Stomach (tissue), 9 donors: ENCODE measurements around the gene PPHLN1. TPM values are rescaled to one million over a fixed set of nuclear protein-coding genes. Genes with fewer than 3 reads are reported as not detected.

ENCODE experiments used
- DNase-seq, 2 donors: peaks; one replicate each; pipeline versions ENCODE4 v3.0.0 to v3.0.0-alpha.2; 2013 to 2019
- H3K27ac ChIP-seq, 5 donors: fragments of 200-600 bp in 4 of 5; sonication (generic) in 4 of 5; one replicate each; pipeline ENCODE4 v1.5.1; 2013 to 2019; ENCODE audit warnings: mild to moderate bottlenecking in 1 of 5, moderate library complexity in 1 of 5
- H3K27me3 ChIP-seq, 3 donors: fragments of 200-600 bp; sonication (generic); one replicate each; pipeline ENCODE4 v1.5.1; 2017 to 2019; ENCODE audit warnings: mixed run types in 1 of 3
- H3K36me3 ChIP-seq, 4 donors: fragments of 200-600 bp; sonication (generic); 1 replicate in 3 of 4; 2 replicates in 1 of 4; pipeline ENCODE4 v1.5.1; 2016 to 2019
- H3K4me1 ChIP-seq, 4 donors: fragments of 200-600 bp; sonication (generic); one replicate each; pipeline ENCODE4 v1.5.1; 2016 to 2019
- H3K4me3 ChIP-seq, 4 donors: fragments of 200-600 bp; sonication (generic) in 3 of 4; one replicate each; pipeline ENCODE4 v1.5.1; 2016 to 2019; ENCODE audit warnings: mild to moderate bottlenecking in 1 of 4
- H3K9me3 ChIP-seq, 4 donors: fragments of 200-600 bp; sonication (generic); one replicate each; pipeline ENCODE4 v1.5.1; 2016 to 2019
- CTCF ChIP-seq, 7 experiments: fragments of 450-650 bp in 4 of 7; fragments of 200-600 bp in 3 of 7; sonication (generic) in 3 of 7; IDR thresholded peaks; one replicate each; pipeline ENCODE4 v1.5.1; 2016 to 2019; ENCODE audit warnings: antibody characterized with exemption in 7 of 7, control low read depth in 2 of 7, mild to moderate bottlenecking in 1 of 7
- EP300 ChIP-seq: sonication (generic); formaldehyde crosslinking; IDR thresholded peaks from one replicate; pipeline ENCODE4 v1.6.1; 2017; ENCODE audit warnings: antibody characterized with exemption
- POLR2A ChIP-seq, 4 donors: fragments of 450-650 bp; IDR thresholded peaks; one replicate each; pipeline ENCODE4 v1.6.1; 2016; ENCODE audit warnings: antibody characterized with exemption in 4 of 4, control low read depth in 2 of 4, mild to moderate bottlenecking in 1 of 4, moderate library complexity in 1 of 4
- POLR2AphosphoS5 ChIP-seq, 3 donors: sonication (generic); formaldehyde crosslinking; IDR thresholded peaks; one replicate each; pipeline ENCODE4 v1.6.1; 2016; ENCODE audit warnings: antibody characterized with exemption in 3 of 3
- WGBS, 5 donors: extraction: QIAGEN DNeasy Blood & Tissue Kit in 3 of 5; methylation state at CpG; one replicate each; pipeline versions ENCODE4 v1.1.5 to v1.1.7; 2013 to 2018; 5-methylcytosine and 5-hydroxymethylcytosine counted together
- intact Hi-C: fragments of 100-400 bp; cut with DNase I; formaldehyde crosslinking; loops from one replicate; pipeline ENCODE4 v1.15.1; 2023; ENCODE audit warnings: low total_unique reads
- polyA plus RNA-seq, 3 donors: library from polyadenylated mRNA; stranded (reverse); fragments of 200-250 nt; gene quantifications; one replicate each; pipeline ENCODE4 v1.2.3, GENCODE V29; 2013
- small RNA-seq, 4 donors: library from RNA; depleted of rRNA; stranded (forward); fragments of <200 nt; gene quantifications; one replicate each; pipeline ENCODE3, GENCODE V24; 2016
- total RNA-seq, 5 donors: library from RNA; depleted of rRNA; stranded (reverse); fragments of >200 nt; gene quantifications; one replicate each; pipeline versions ENCODE4 v1.1.0 to v1.2.3, GENCODE V29; 2014 to 2016
- donor health status: healthy with polysubstance abuse.
- donor health status: Bipolar disorder and iron deficiency.
- donor health status: healthy.

PPHLN1 gene
- total and polyA plus RNA-seq, 8 donors = 23.5 to 213 (median 52.0) TPM

GRCh38 chr12:42483521-42483790, 157.5 kb downstream of the PPHLN1 start:
- DNase-seq = peak in 1 of 2 donors; percentile 82
- intact Hi-C loops = loop anchor here (5.0 kb wide), 1 partner anchor 84 kb away; no protein-coding TSS in a partner anchor
- peaks cover 0 to 11% (median 7%) of the 10 kb centered on the region in 3 donors for H3K27me3 ChIP-seq
- 0 to 3% (median 2%) methylated on average over 7 to 30 of the region's 30 CpGs; no CpG with 5 or more reads in 1 of the 5 donors for WGBS, 5 donors
- H3K4me3 ChIP-seq = peak overlapping the region; percentile 64 to 83 (median 68)
- H3K4me1 ChIP-seq = peaks cover 0 to 37% (median 23%) of the 10 kb centered on the region in 4 donors
- H3K36me3 ChIP-seq = no peaks in the 10 kb centered on the region
- no peak for TF ChIP-seq EP300
- no peak for TF ChIP-seq POLR2A (IDR thresholded peaks at IDR 0.05)
- H3K27ac ChIP-seq = peak overlapping the region; percentile 60 to 90 (median 82)
- no peaks in the 10 kb centered on the region for H3K9me3 ChIP-seq

GRCh38 chr12:42484996-42485395, 159.0 kb downstream of the PPHLN1 start:
- Histone ChIP-seq H3K36me3 (no peaks in the 10 kb centered on the region), H3K9me3 (no peaks in the 10 kb centered on the region), H3K4me3 (no peak overlapping the region), H3K4me1 (peaks cover 0 to 35% (median 23%) of the 10 kb centered on the region in 4 donors), H3K27ac (peak overlapping the region in 1 of 5 donors; percentile 90), H3K27me3 (peaks cover 0 to 11% (median 7%) of the 10 kb centered on the region in 3 donors)
- TF ChIP-seq EP300 (no peak), POLR2A (IDR thresholded peaks at IDR 0.05) (no peak)
- WGBS, 5 donors = 46 to 64% (median 49%) methylated on average over 3 of the region's 3 CpGs
- intact Hi-C loops = loop anchor here (5.0 kb wide), 1 partner anchor 82 kb away; no protein-coding TSS in a partner anchor
- no peak for DNase-seq

- peaks cover 0 to 11% (median 7%) of the 10 kb centered on the region in 3 donors for H3K27me3 ChIP-seq
- intact Hi-C loops = no loop called here
- no peak overlapping the region for H3K4me3 ChIP-seq
- H3K27ac ChIP-seq = no peak overlapping the region
- no peaks in the 10 kb centered on the region for H3K9me3 ChIP-seq
- H3K4me1 ChIP-seq = peaks cover 0 to 32% (median 23%) of the 10 kb centered on the region in 4 donors
- TF ChIP-seq POLR2A (IDR thresholded peaks at IDR 0.05) (no peak), EP300 (no peak), CTCF (IDR thresholded peaks at IDR 0.05) (no peak), POLR2AphosphoS5 (IDR thresholded peaks at IDR 0.05) (no peak)
- 79 to 92% (median 89%) methylated on average over 3 of the region's 3 CpGs for WGBS, 5 donors
- H3K36me3 ChIP-seq = no peaks in the 10 kb centered on the region
- no peak for DNase-seq
Measured at GRCh38 chr12:42485823-42486222, 159.9 kb downstream of the PPHLN1 start.

GRCh38 chr12:42486407-42486806, 160.4 kb downstream of the PPHLN1 start:
- 22 to 50% (median 39%) methylated on average over 2 of the region's 2 CpGs for WGBS, 5 donors
- H3K27ac ChIP-seq = no peak overlapping the region
- peaks cover 0 to 32% (median 23%) of the 10 kb centered on the region in 4 donors for H3K4me1 ChIP-seq
- no peaks in the 10 kb centered on the region for H3K36me3 ChIP-seq
- TF ChIP-seq EP300 (no peak), POLR2AphosphoS5 (IDR thresholded peaks at IDR 0.05) (no peak), CTCF (IDR thresholded peaks at IDR 0.05) (no peak), POLR2A (IDR thresholded peaks at IDR 0.05) (no peak)
- H3K9me3 ChIP-seq = no peaks in the 10 kb centered on the region
- H3K4me3 ChIP-seq = no peak overlapping the region
- peaks cover 0 to 11% (median 7%) of the 10 kb centered on the region in 3 donors for H3K27me3 ChIP-seq
- DNase-seq = no peak
- intact Hi-C loops = no loop called here

GRCh38 chr12:42490261-42490842, 164.4 kb downstream of the PPHLN1 start:
- Histone ChIP-seq H3K27me3 (no peaks in the 10 kb centered on the region), H3K4me1 (no peaks in the 10 kb centered on the region), H3K4me3 (no peak overlapping the region), H3K36me3 (no peaks in the 10 kb centered on the region), H3K27ac (no peak overlapping the region), H3K9me3 (no peaks in the 10 kb centered on the region)
- intact Hi-C loops = no loop called here
- TF ChIP-seq EP300 = no peak
- no peak for TF ChIP-seq CTCF (IDR thresholded peaks at IDR 0.05)
- TF ChIP-seq POLR2A (IDR thresholded peaks at IDR 0.05) = no peak
- no peak for TF ChIP-seq POLR2AphosphoS5 (IDR thresholded peaks at IDR 0.05)
- WGBS, 5 donors = 82 to 91% (median 87%) methylated on average over 5 of the region's 5 CpGs
- no peak for DNase-seq

Small RNAs within 50 kb of the gene (small RNA-seq; reads per million reads assigned to genes)
- gene MIR7851 (0 reads per million in 4 donors), gene RF00019 (0 reads per million in 4 donors), gene RF00090 (0 reads per million in 4 donors), gene RNU6-249P (0 reads per million in 4 donors)

Other genes starting within 250 kb of the PPHLN1 start
- gene GXYLT1, start 181.3 kb upstream of the PPHLN1 start, total RNA-seq = 10 to 100 TPM in 3 of 5 donors, 1 to 10 TPM in 2; 3.2 to 17.6 (median 11.7) TPM
- 1 to 10 TPM; 1.4 to 1.9 (median 1.7) TPM for gene GXYLT1, start 181.3 kb upstream of the PPHLN1 start, polyA plus RNA-seq
- 10 to 100 TPM; 36.5 to 91.0 (median 45.8) TPM for gene YAF2, start 87.9 kb upstream of the PPHLN1 start, total RNA-seq
- 10 to 100 TPM in 1 of 3 donors, 1 to 10 TPM in 2; 8.7 to 27.2 (median 9.7) TPM for gene YAF2, start 87.9 kb upstream of the PPHLN1 start, polyA plus RNA-seq
- 10 to 100 TPM in 3 of 5 donors, 1 to 10 TPM in 1, under 1 TPM in 1; 0.58 to 46.1 (median 20.0) TPM for gene ZCRB1, start 73 bp upstream of the PPHLN1 start, total RNA-seq
- 10 to 100 TPM; 46.6 to 97.5 (median 48.3) TPM for gene ZCRB1, start 73 bp upstream of the PPHLN1 start, polyA plus RNA-seq